GM23338 (cell line): Measurements from ENCODE around the gene CDH23. TPM values are rescaled to one million over a fixed set of nuclear protein-coding genes. Genes with fewer than 3 reads are reported as not detected.

ENCODE experiments used
- ATAC-seq: fragments of 200-7000 bp; cut with Tn5 transposase; 3 replicates; pipeline ENCODE4 v1.9.1; 2020
- DNase-seq: peaks from one replicate; pipeline ENCODE4 v3.0.0-alpha.2; 2015; ENCODE audit warnings: low spot score
- H2AFZ ChIP-seq: fragments of 200-600 bp; sonication (generic); 2 replicates; pipeline ENCODE4 v1.8.0; 2016; ENCODE audit warnings: antibody characterized with exemption, mild to moderate bottlenecking, moderate library complexity
- H3F3A ChIP-seq: fragments of 200-600 bp; sonication (generic); replicated peaks from 2 replicates; pipeline ENCODE4 v1.8.0; 2017; ENCODE audit warnings: antibody characterized with exemption, mixed run types, low read depth
- H3K27ac ChIP-seq: fragments of 200-600 bp; sonication (generic); 2 replicates; pipeline ENCODE4 v1.6.1; 2016; ENCODE audit warnings: low read depth
- H3K27me3 ChIP-seq: fragments of 200-600 bp; sonication (generic); 2 replicates; pipeline ENCODE4 v1.8.0; 2016; ENCODE audit warnings: mild to moderate bottlenecking, mixed run types, moderate library complexity; ENCODE audit not compliant: insufficient read depth
- H3K36me3 ChIP-seq: fragments of 200-600 bp; sonication (generic); 2 replicates; pipeline ENCODE4 v1.8.0; 2016; ENCODE audit warnings: mild to moderate bottlenecking; ENCODE audit not compliant: insufficient read depth
- H3K4me1 ChIP-seq: fragments of 200-600 bp; sonication (generic); 2 replicates; pipeline ENCODE4 v1.8.0; 2016; ENCODE audit warnings: mild to moderate bottlenecking, moderate library complexity; ENCODE audit not compliant: insufficient read depth
- H3K4me2 ChIP-seq: fragments of 200-600 bp; sonication (generic); 2 replicates; pipeline ENCODE4 v1.7.1; 2017; ENCODE audit warnings: mixed run types
- H3K4me3 ChIP-seq: fragments of 200-600 bp; sonication (generic); 2 replicates; pipeline ENCODE4 v1.6.1; 2016; ENCODE audit warnings: mixed run types
- H3K79me2 ChIP-seq: fragments of 200-600 bp; sonication (generic); replicated peaks from 2 replicates; pipeline ENCODE4 v1.8.0; 2017; ENCODE audit warnings: mild to moderate bottlenecking; ENCODE audit not compliant: insufficient read depth
- H3K9me2 ChIP-seq: fragments of 200-600 bp; sonication (generic); 2 replicates; pipeline ENCODE4 v1.8.0; 2017; ENCODE audit not compliant: insufficient read depth
- H4K20me1 ChIP-seq: fragments of 200-600 bp; sonication (generic); replicated peaks from 2 replicates; pipeline ENCODE4 v1.8.0; 2017; ENCODE audit warnings: mild to moderate bottlenecking; ENCODE audit not compliant: insufficient read depth
- H3K27ac Mint-ChIP-seq: 2 replicates; pipeline ENCODE4 v1.8.0; 2020; ENCODE audit warnings: inconsistent platforms, mild to moderate bottlenecking, moderate library complexity, mixed read lengths
- H3K27me3 Mint-ChIP-seq: 3 replicates; pipeline ENCODE4 v1.8.0; 2022; ENCODE audit warnings: low read depth, mild to moderate bottlenecking, moderate library complexity, mixed read lengths, inconsistent platforms; ENCODE audit not compliant: insufficient read depth, poor library complexity
- H3K36me3 Mint-ChIP-seq: 3 replicates; pipeline ENCODE4 v1.8.0; 2021; ENCODE audit warnings: low read depth, mild to moderate bottlenecking, inconsistent platforms, moderate library complexity, mixed read lengths
- H3K4me1 Mint-ChIP-seq: 3 replicates; pipeline ENCODE4 v1.8.0; 2020; ENCODE audit warnings: mild to moderate bottlenecking, inconsistent platforms, mixed read lengths
- H3K4me3 Mint-ChIP-seq: 3 replicates; pipeline ENCODE4 v1.8.0; 2021; ENCODE audit warnings: moderate library complexity, mild to moderate bottlenecking, inconsistent platforms, mixed read lengths
- H3K9me3 Mint-ChIP-seq: 3 replicates; pipeline ENCODE4 v1.8.0; 2020; ENCODE audit warnings: moderate library complexity, mild to moderate bottlenecking, inconsistent platforms, mixed read lengths
- CREB1 ChIP-seq: fragments of 250-450 bp; sonication (Bioruptor Pico); IDR thresholded peaks from 2 replicates; pipeline ENCODE4 v1.5.0; 2020; ENCODE audit warnings: low read depth, mild to moderate bottlenecking, moderate library complexity
- CTCF ChIP-seq, 2 experiments: fragments of 200-600 bp in 1 of 2; sonication (generic) in 1 of 2; conservative IDR thresholded peaks; 2 replicates each; pipeline versions ENCODE4 v1.5.1 to v1.6.1; 2016 to 2017; ENCODE audit warnings: antibody characterized with exemption in 2 of 2, low read depth in 2 of 2, mild to moderate bottlenecking in 2 of 2, moderate library complexity in 1 of 2
- EZH2 ChIP-seq: fragments of 200-600 bp; sonication (generic); IDR thresholded peaks from one replicate; pipeline ENCODE4 v1.8.0; 2017; ENCODE audit warnings: antibody characterized with exemption, mild to moderate bottlenecking, low read depth; ENCODE audit not compliant: unreplicated experiment
- EZH2phosphoT487 ChIP-seq: fragments of 200-600 bp; sonication (generic); IDR thresholded peaks from one replicate; pipeline ENCODE4 v1.8.1; 2018; ENCODE audit warnings: antibody characterized with exemption; ENCODE audit not compliant: unreplicated experiment
- NANOG ChIP-seq: IDR thresholded peaks from 2 replicates; pipeline ENCODE4 v1.6.1; 2016; ENCODE audit warnings: antibody characterized with exemption, borderline replicate concordance
- POLR2AphosphoS5 ChIP-seq: IDR thresholded peaks from 2 replicates; pipeline ENCODE4 v1.6.1; 2016; ENCODE audit warnings: antibody characterized with exemption, low read depth
- REST ChIP-seq: IDR thresholded peaks from one replicate; pipeline ENCODE4 v1.6.1; 2018; ENCODE audit warnings: antibody characterized with exemption; ENCODE audit not compliant: unreplicated experiment
- ZNF114 ChIP-seq: fragments of 250-450 bp; sonication (Bioruptor Pico); IDR thresholded peaks from 2 replicates; pipeline ENCODE4 v1.5.0; 2020; ENCODE audit warnings: mild to moderate bottlenecking, moderate library complexity
- ZNF331 ChIP-seq: fragments of 250-450 bp; sonication (Bioruptor Pico); IDR thresholded peaks from 2 replicates; pipeline ENCODE4 v1.5.0; 2020; ENCODE audit warnings: low read depth, mild to moderate bottlenecking, moderate library complexity
- polyA plus RNA-seq: library from polyadenylated mRNA; unstranded; fragments of >200 nt; fragmentation: Nextera tagmentation; extraction: Ambion mirVana; gene quantifications from 2 replicates; pipeline ENCODE4 v1.2.1, GENCODE V29; 2016
- total RNA-seq: library from RNA; depleted of rRNA; stranded (reverse); fragments of >200 nt; shearing (Covaris generic); gene quantifications from 2 replicates; pipeline ENCODE4 v1.2.3, GENCODE V29; 2014

CDH23 gene
- total and polyA plus RNA-seq, 2 experiments from 2014 or later = 0.95 to 4.3 TPM

DNA sequence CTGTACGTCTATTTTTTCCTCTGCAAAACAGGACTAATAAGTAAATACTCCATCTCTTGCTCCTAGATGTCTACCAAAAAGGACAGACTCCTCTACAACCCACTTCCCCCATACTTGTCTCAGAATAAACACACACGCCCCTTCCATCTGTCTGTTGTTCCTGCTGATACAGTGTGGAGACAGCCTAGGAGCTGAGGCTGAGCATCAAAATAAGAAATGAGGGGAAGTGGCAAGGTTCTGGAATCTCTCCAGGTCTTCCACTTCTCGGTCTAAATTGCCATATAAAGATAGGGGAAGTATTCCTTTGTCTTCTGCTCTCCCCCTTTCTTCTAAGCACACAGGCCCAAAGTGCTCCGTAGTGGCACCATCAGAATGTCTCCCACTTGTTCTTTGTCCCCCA, 407.4 kb downstream of the CDH23 start:
- DNase-seq (no peak), ATAC-seq (no peak)
- Mint-ChIP-seq H3K4me1 (peaks cover 3% of the 10 kb centered on the region), H3K27me3 (peaks cover 14% of the 10 kb centered on the region), H3K27ac (no peak overlapping the region), H3K9me3 (no peaks in the 10 kb centered on the region; the same call in 2 of the 3 replicates), H3K36me3 (no peaks in the 10 kb centered on the region), H3K4me3 (no peak overlapping the region)
- H4K20me1 ChIP-seq = no peaks in the 10 kb centered on the region; the same call in 1 of the 2 replicates
- no peaks in the 10 kb centered on the region for H3K79me2 ChIP-seq
- no peaks in the 10 kb centered on the region for H3F3A ChIP-seq
- H2AFZ ChIP-seq = no peak overlapping the region
- no peak overlapping the region for H3K4me2 ChIP-seq
- H3K4me1 ChIP-seq = no peaks in the 10 kb centered on the region
- no peak overlapping the region for H3K4me3 ChIP-seq
- no peaks in the 10 kb centered on the region for H3K36me3 ChIP-seq
- H3K27me3 ChIP-seq = peaks cover 3% of the 10 kb centered on the region; the same call in 1 of the 2 replicates
- TF ChIP-seq POLR2AphosphoS5 (no peak), CREB1 (CRISPR knock-in tag) (no peak), CTCF (conservative IDR thresholded peaks at IDR 0.05; ENCODE audit: low read depth in 2 of 2) (no peak), EZH2 (no peak), ZNF114 (CRISPR knock-in tag) (no peak), ZNF331 (CRISPR knock-in tag) (no peak), NANOG (no peak), REST (no peak)
- H3K9me2 ChIP-seq = no peaks in the 10 kb centered on the region
- no peak overlapping the region for H3K27ac ChIP-seq

- H2AFZ ChIP-seq = no peak overlapping the region
- ATAC-seq (peak; percentile 95), DNase-seq (peak; percentile 84)
- Mint-ChIP-seq H3K36me3 (no peaks in the 10 kb centered on the region), H3K4me1 (peaks cover 3% of the 10 kb centered on the region), H3K27me3 (peaks cover 12% of the 10 kb centered on the region), H3K27ac (no peak overlapping the region), H3K4me3 (peak overlapping the region; percentile 49; the same call in 2 of the 3 replicates), H3K9me3 (no peaks in the 10 kb centered on the region; the same call in 2 of the 3 replicates)
- H3K4me2 ChIP-seq = peak overlapping the region; percentile 67
- no peaks in the 10 kb centered on the region for H3K4me1 ChIP-seq
- no peaks in the 10 kb centered on the region for H3F3A ChIP-seq
- H3K79me2 ChIP-seq = no peaks in the 10 kb centered on the region
- no peak overlapping the region for H3K27ac ChIP-seq
- no peaks in the 10 kb centered on the region for H3K9me2 ChIP-seq
- H3K4me3 ChIP-seq = peak overlapping the region; percentile 32; the same call in 1 of the 2 replicates
- H3K27me3 ChIP-seq = peaks cover 3% of the 10 kb centered on the region; the same call in 1 of the 2 replicates
- TF ChIP-seq EZH2phosphoT487 (no peak), POLR2AphosphoS5 (peak; percentile 27; the same call in 1 of the 2 replicates)
- H3K36me3 ChIP-seq = no peaks in the 10 kb centered on the region
- no peaks in the 10 kb centered on the region; the same call in 1 of the 2 replicates for H4K20me1 ChIP-seq
These were observed 409.3 kb downstream of the CDH23 start for GRCh38 chr10:71805776-71806703.
